CD14-positive monocyte (primary cell): ENCODE measurements around the gene MICAL1. TPM values are rescaled to one million over a fixed set of nuclear protein-coding genes. Genes with fewer than 3 reads are reported as not detected.

Experiments
- DNase-seq, 3 donors: peaks; one replicate each; pipeline ENCODE4 v3.0.0-alpha.2; 2011 to 2022
- H2AFZ ChIP-seq: 2 replicates; pipeline ENCODE4 v1.6.0; 2012; ENCODE audit warnings: mild to moderate bottlenecking, low read depth, low read length, inconsistent platforms; ENCODE audit not compliant: insufficient read depth, poor library complexity, severe bottlenecking
- H3K27ac ChIP-seq, 2 donors: 1 replicate in 1 of 2; 2 replicates in 1 of 2; pipeline ENCODE4 v1.5.1; 2012 to 2013; ENCODE audit warnings: low read length in 2 of 2, control low read depth in 1 of 2, inconsistent platforms in 1 of 2, low read depth in 1 of 2, mild to moderate bottlenecking in 1 of 2
- H3K27me3 ChIP-seq, 2 donors: one replicate each; pipeline versions ENCODE4 v1.6.0 to v1.6.1; 2011 to 2013; ENCODE audit warnings: low read length in 2 of 2; ENCODE audit not compliant: control insufficient read depth in 2 of 2, insufficient read depth in 2 of 2
- H3K36me3 ChIP-seq, 2 donors: replicated peaks in 1 of 2; 1 replicate in 1 of 2; 2 replicates in 1 of 2; pipeline versions ENCODE4 v1.5.1 to v1.6.1; 2012 to 2013; ENCODE audit warnings: low read length in 2 of 2, control low read depth in 1 of 2, inconsistent platforms in 1 of 2, mild to moderate bottlenecking in 1 of 2; ENCODE audit not compliant: insufficient read depth in 2 of 2, control insufficient read depth in 1 of 2
- H3K4me1 ChIP-seq, 2 donors: 1 replicate in 1 of 2; 2 replicates in 1 of 2; pipeline versions ENCODE4 v1.5.1 to v1.6.1; 2012 to 2013; ENCODE audit warnings: low read length in 2 of 2, control low read depth in 1 of 2, inconsistent platforms in 1 of 2, mild to moderate bottlenecking in 1 of 2, moderate library complexity in 1 of 2; ENCODE audit not compliant: insufficient read depth in 2 of 2, control insufficient read depth in 1 of 2
- H3K4me2 ChIP-seq: replicated peaks from 2 replicates; pipeline ENCODE3; 2012; ENCODE audit warnings: low read length, moderate library complexity, mild to moderate bottlenecking; ENCODE audit not compliant: poor library complexity, severe bottlenecking; ENCODE audit errors: extremely low read depth
- H3K4me3 ChIP-seq, 3 experiments: fragments of 200-600 bp in 1 of 3; sonication (generic) in 1 of 3; replicated peaks in 1 of 3; 1 replicate in 2 of 3; 2 replicates in 1 of 3; pipeline ENCODE4 v1.5.1; 2011 to 2013; ENCODE audit warnings: low read length in 3 of 3, mild to moderate bottlenecking in 3 of 3, control low read depth in 2 of 3, low read depth in 2 of 3, inconsistent platforms in 1 of 3, moderate library complexity in 1 of 3
- H3K79me2 ChIP-seq: 2 replicates; pipeline ENCODE4 v1.6.0; 2012; ENCODE audit warnings: mild to moderate bottlenecking, control low read depth, inconsistent platforms, low read length, moderate library complexity; ENCODE audit not compliant: insufficient read depth
- H3K9ac ChIP-seq: 2 replicates; pipeline ENCODE4 v1.6.0; 2017; ENCODE audit warnings: low read length, mild to moderate bottlenecking; ENCODE audit not compliant: insufficient read depth, poor library complexity, severe bottlenecking
- H3K9me3 ChIP-seq, 2 donors: replicated peaks in 1 of 2; 1 replicate in 1 of 2; 2 replicates in 1 of 2; pipeline versions ENCODE4 v1.5.1 to v1.6.1; 2012 to 2013; ENCODE audit warnings: low read length in 2 of 2, control low read depth in 1 of 2; ENCODE audit not compliant: control insufficient read depth in 1 of 2, insufficient read depth in 1 of 2
- H4K20me1 ChIP-seq: 2 replicates; pipeline ENCODE4 v1.6.0; 2012; ENCODE audit warnings: mild to moderate bottlenecking, low read length, control low read depth, moderate library complexity; ENCODE audit not compliant: insufficient read depth
- H3K27ac Mint-ChIP-seq, 7 donors: one replicate each; pipeline ENCODE4 v1.8.0; 2020; ENCODE audit warnings: mild to moderate bottlenecking in 7 of 7, mixed read lengths in 7 of 7, moderate library complexity in 6 of 7, inconsistent platforms in 2 of 7
- H3K27me3 Mint-ChIP-seq, 3 donors: one replicate each; pipeline ENCODE4 v1.8.0; 2021 to 2022; ENCODE audit warnings: low read depth in 3 of 3, mild to moderate bottlenecking in 3 of 3, mixed read lengths in 3 of 3, moderate library complexity in 3 of 3, inconsistent platforms in 1 of 3
- H3K36me3 Mint-ChIP-seq, 2 donors: one replicate each; pipeline ENCODE4 v1.8.0; 2020; ENCODE audit warnings: mixed read lengths in 2 of 2, inconsistent platforms in 1 of 2, mild to moderate bottlenecking in 1 of 2
- H3K4me1 Mint-ChIP-seq: one replicate; pipeline ENCODE4 v1.8.0; 2020; ENCODE audit warnings: mild to moderate bottlenecking, mixed read lengths
- H3K4me3 Mint-ChIP-seq, 2 donors: one replicate each; pipeline ENCODE4 v1.8.0; 2020; ENCODE audit warnings: mild to moderate bottlenecking in 2 of 2, mixed read lengths in 2 of 2, moderate library complexity in 1 of 2
- H3K9me3 Mint-ChIP-seq, 7 donors: one replicate each; pipeline ENCODE4 v1.8.0; 2020 to 2022; ENCODE audit warnings: mixed read lengths in 7 of 7, mild to moderate bottlenecking in 6 of 7, moderate library complexity in 6 of 7, inconsistent platforms in 2 of 7
- WGBS: methylation state at CpG from one replicate; pipeline ENCODE4 v1.1.5; 2013; ENCODE audit warnings: missing lambda C conversion rate; ENCODE audit not compliant: insufficient coverage; 5-methylcytosine and 5-hydroxymethylcytosine counted together
- intact Hi-C, 2 donors: fragments of 100-400 bp; cut with micrococcal nuclease; formaldehyde crosslinking; loops; one replicate each; pipeline versions ENCODE4 v1.15.0 to v1.15.1; 2023
- polyA plus RNA-seq, 3 donors: library from polyadenylated mRNA; depleted of rRNA in 1 of 3; unstranded in 2 of 3; stranded (reverse) in 1 of 3; fragments of 300-500 nt in 2 of 3; fragments of >200 nt in 1 of 3; fragmentation: Illumina TruSeq in 2 of 3; gene quantifications; 1 replicate in 2 of 3; 2 replicates in 1 of 3; pipeline ENCODE4 v1.2.3, GENCODE V29; 2012 to 2021
- TF ChIP-seq, protein P1 (sequence below): fragments of 200-600 bp; IDR thresholded peaks from one replicate; pipeline ENCODE4 v1.8.0; 2022; ENCODE audit warnings: antibody characterized with exemption, mild to moderate bottlenecking

MICAL1 gene
- polyA plus RNA-seq, 3 donors: 7.5 to 227 (median 13.2) TPM

DNA sequence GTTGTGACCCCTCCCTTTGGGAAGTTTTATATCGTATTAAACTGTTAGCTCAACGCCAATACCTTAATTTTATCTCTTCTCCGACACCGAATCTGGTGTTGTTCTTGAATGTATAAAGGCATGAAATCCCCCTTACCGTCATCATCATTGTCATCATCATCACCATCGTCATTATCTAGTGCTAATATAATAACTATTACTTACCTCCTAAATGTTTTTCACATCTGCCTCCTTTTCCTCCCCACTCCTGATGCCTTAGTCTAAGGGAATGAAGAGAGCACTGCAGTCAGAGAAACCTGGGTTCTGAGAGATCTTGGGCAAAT is 28.1 kb upstream of the MICAL1 start:
- intact Hi-C loops: loop anchor here (2.0 to 5.0 kb wide), 3 partner anchors 29 to 41 kb away; partner anchors contain the start of genes PPIL6 (in 2 of the 2), SMPD2 (in 2 of the 2) and MICAL1 (in 1 of the 2)
- H3K27ac Mint-ChIP-seq: peak overlapping the region in 3 of 7 donors; percentile 15 to 81 (median 32)
- peaks cover 41% of the 10 kb centered on the region for H3K79me2 ChIP-seq
- H3K27me3 Mint-ChIP-seq: peaks cover 1 to 10% (median 4%) of the 10 kb centered on the region in 3 donors
- peak overlapping the region; percentile 66 to 88 for H3K4me3 Mint-ChIP-seq
- H3K27ac ChIP-seq: no peak overlapping the region
- peaks cover 5% of the 10 kb centered on the region for H4K20me1 ChIP-seq
- no peak overlapping the region for H3K9ac ChIP-seq
- no CpG with 5 or more reads among the region's 6 CpGs for WGBS
- no peaks in the 10 kb centered on the region for H3K27me3 ChIP-seq
- H3K4me3 ChIP-seq: peak overlapping the region; percentile 27 to 68 (median 66)
- DNase-seq: peak in 1 of 3 donors; percentile 63
- peak overlapping the region; percentile 71 for H2AFZ ChIP-seq
- peak overlapping the region; percentile 72 for H3K4me2 ChIP-seq
- H3K4me1 ChIP-seq: peaks cover 35 to 42% of the 10 kb centered on the region in 2 donors
- no peaks in the 10 kb centered on the region for H3K9me3 Mint-ChIP-seq
- peaks cover 23% of the 10 kb centered on the region in 2 donors for H3K36me3 Mint-ChIP-seq
- H3K36me3 ChIP-seq: peaks cover 7 to 19% of the 10 kb centered on the region in 2 donors
- H3K4me1 Mint-ChIP-seq: peaks cover 38% of the 10 kb centered on the region
- H3K9me3 ChIP-seq: no peaks in the 10 kb centered on the region
- TF ChIP-seq, protein P1, sequence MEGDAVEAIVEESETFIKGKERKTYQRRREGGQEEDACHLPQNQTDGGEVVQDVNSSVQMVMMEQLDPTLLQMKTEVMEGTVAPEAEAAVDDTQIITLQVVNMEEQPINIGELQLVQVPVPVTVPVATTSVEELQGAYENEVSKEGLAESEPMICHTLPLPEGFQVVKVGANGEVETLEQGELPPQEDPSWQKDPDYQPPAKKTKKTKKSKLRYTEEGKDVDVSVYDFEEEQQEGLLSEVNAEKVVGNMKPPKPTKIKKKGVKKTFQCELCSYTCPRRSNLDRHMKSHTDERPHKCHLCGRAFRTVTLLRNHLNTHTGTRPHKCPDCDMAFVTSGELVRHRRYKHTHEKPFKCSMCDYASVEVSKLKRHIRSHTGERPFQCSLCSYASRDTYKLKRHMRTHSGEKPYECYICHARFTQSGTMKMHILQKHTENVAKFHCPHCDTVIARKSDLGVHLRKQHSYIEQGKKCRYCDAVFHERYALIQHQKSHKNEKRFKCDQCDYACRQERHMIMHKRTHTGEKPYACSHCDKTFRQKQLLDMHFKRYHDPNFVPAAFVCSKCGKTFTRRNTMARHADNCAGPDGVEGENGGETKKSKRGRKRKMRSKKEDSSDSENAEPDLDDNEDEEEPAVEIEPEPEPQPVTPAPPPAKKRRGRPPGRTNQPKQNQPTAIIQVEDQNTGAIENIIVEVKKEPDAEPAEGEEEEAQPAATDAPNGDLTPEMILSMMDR: no peak

DNA sequence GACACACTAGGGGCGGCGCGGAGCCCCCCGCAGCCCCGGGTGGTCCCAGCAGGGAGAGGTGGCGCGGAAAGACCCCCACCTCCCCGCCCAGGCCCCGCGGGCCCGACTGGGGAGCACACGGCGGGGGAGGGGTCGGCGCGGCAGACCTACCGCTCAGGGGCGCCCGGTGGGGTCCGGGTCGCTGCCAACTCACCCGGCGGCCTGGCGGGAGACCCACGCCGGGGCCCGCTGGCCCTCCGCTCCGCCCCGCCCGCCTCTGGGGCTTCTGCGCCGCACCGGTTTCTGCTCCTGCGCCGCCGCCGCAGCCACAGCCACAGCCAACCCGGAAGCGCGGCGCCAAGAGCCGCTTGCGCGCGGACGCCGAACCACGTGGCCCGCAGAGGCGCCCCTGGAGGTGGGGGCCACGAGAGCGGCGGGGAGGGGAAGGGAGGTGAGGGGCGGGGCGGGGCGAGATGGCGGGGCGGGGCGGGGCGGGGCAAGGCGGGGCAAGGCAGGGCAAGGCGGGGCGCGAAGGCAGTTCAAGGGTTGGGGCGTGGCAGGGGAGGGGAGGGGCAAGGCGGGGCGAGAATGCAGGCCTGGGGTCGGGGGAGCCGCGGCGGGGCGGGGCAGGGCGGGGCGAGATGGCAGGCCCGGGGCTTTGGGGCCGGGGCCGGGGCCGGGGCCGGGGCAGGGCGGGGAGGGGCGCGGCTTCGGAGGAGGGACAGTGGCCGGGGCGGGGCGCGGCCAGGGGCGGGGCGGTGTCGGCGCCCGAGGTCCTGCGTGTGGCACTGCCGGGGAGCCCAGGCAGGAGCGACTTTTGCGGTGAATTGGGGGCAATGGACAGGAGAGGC is 27.5 kb upstream of the MICAL1 start, which contains the start of gene ZBTB24:
TSS of gene ZBTB24 (minus strand) at position 315 of the 830 bp plus-strand sequence. CDS start 1,193 bp downstream, outside the sequence.
- Mint-ChIP-seq H3K4me3 (peak within 1 kb of the TSS; percentile 79 to 92), H3K27ac (peak within 1 kb of the TSS; percentile 83 to 89 (median 88)), H3K9me3 (no peaks in the 10 kb centered on the region), H3K4me1 (peaks cover 44% of the 10 kb centered on the region), H3K36me3 (peaks cover 28 to 29% of the 10 kb centered on the region in 2 donors), H3K27me3 (peaks cover 1 to 9% (median 4%) of the 10 kb centered on the region in 3 donors)
- Histone ChIP-seq H3K27me3 (no peaks in the 10 kb centered on the region), H3K9me3 (no peaks in the 10 kb centered on the region), H3K36me3 (peaks cover 7 to 22% of the 10 kb centered on the region in 2 donors), H3K9ac (peak within 1 kb of the TSS; percentile 90), H3K79me2 (peaks cover 46% of the 10 kb centered on the region), H2AFZ (peak within 1 kb of the TSS; percentile 84), H3K4me3 (peak within 1 kb of the TSS; percentile 49 to 96 (median 94)), H4K20me1 (peaks cover 10% of the 10 kb centered on the region), H3K4me2 (peak within 1 kb of the TSS; percentile 88), H3K27ac (peak within 1 kb of the TSS; percentile 12 to 91), H3K4me1 (peaks cover 35 to 47% of the 10 kb centered on the region in 2 donors)
- WGBS: under 1% methylated on average over 41 of the region's 97 CpGs
- TF ChIP-seq, protein P1: no peak
- intact Hi-C loops: loop anchor here (2.0 to 5.0 kb wide), 3 partner anchors 28 to 41 kb away; partner anchors contain the start of genes PPIL6 (in 2 of the 2), SMPD2 (in 2 of the 2) and MICAL1 (in 1 of the 2)
- DNase-seq: peak; percentile 89 to 94 (median 90)
